ENCODE results near the gene ADAMTS4.

Gene ADAMTS4

GRCh38 chr1:161168906-161169305 is 29.9 kb downstream of the ADAMTS4 start:
- Histone ChIP-seq H3K9ac (no peak overlapping the region), H3K79me2 (ENCODE audit: insufficient read depth, low read depth) (0 out of 2 replicates have a peak, but pooled peaks cover 13% of the 10 kb centered on the region), H3K4me1 (ENCODE audit: low read depth, poor library complexity, severe bottlenecking) (peaks cover 48% of the 10 kb centered on the region), H2AFZ (ENCODE audit: low read depth) (no peak overlapping the region), H3K4me3 (IDR thresholded peaks at IDR 0.05; ENCODE audit: insufficient read depth, low read depth, low read length) (no peak overlapping the region), H3K4me2 (no peak overlapping the region), H3K36me3 (ENCODE audit: insufficient read depth) (peaks cover 24% of the 10 kb centered on the region; the same call in 1 of the 2 replicates), H4K20me1 (ENCODE audit: insufficient read depth) (no peaks in the 10 kb centered on the region), H3K27me3 (ENCODE audit: insufficient read depth, low read depth) (no peaks in the 10 kb centered on the region), H3K27ac (no peak overlapping the region)
- TF ChIP-seq CTCF (conservative IDR thresholded peaks at IDR 0.05; ENCODE audit: low read depth, low read length) = no peak

GRCh38 chr1:161166669-161167548 is 31.9 kb downstream of the ADAMTS4 start:
- peak overlapping the region; percentile 84 for H3K27ac ChIP-seq
- no peaks in the 10 kb centered on the region for H4K20me1 ChIP-seq (ENCODE audit: insufficient read depth)
- H2AFZ ChIP-seq (ENCODE audit: low read depth) = peak overlapping the region; percentile 74
- H3K4me2 ChIP-seq = peak overlapping the region; percentile 99
- no peaks in the 10 kb centered on the region for H3K27me3 ChIP-seq (ENCODE audit: insufficient read depth, low read depth)
- H3K36me3 ChIP-seq (ENCODE audit: insufficient read depth) = peaks cover 10% of the 10 kb centered on the region; the same call in 1 of the 2 replicates
- H3K9ac ChIP-seq = peak overlapping the region; percentile 63
- H3K4me1 ChIP-seq (ENCODE audit: low read depth, poor library complexity, severe bottlenecking) = peaks cover 29% of the 10 kb centered on the region
- peak overlapping the region; percentile 96 for H3K4me3 ChIP-seq (IDR thresholded peaks at IDR 0.05; ENCODE audit: insufficient read depth, low read depth, low read length)
- H3K79me2 ChIP-seq (ENCODE audit: insufficient read depth, low read depth) = no peaks in the 10 kb centered on the region
- TF ChIP-seq CTCF (conservative IDR thresholded peaks at IDR 0.05; ENCODE audit: low read depth, low read length) = no peak

GRCh38 chr1:161165742-161166668 is 32.8 kb downstream of the ADAMTS4 start, which contains the start of gene PPOX:
Gene PPOX, plus strand, starts transcription at chr1:161166426. Its CDS starts 422 bp downstream, at chr1:161166848.
- 0 out of 2 replicates have a peak, but pooled peaks cover 2% of the 10 kb centered on the region for H3K36me3 ChIP-seq (ENCODE audit: insufficient read depth)
- H3K27ac ChIP-seq = peak within 1 kb of the TSS; percentile 84
- no peaks in the 10 kb centered on the region for H4K20me1 ChIP-seq (ENCODE audit: insufficient read depth)
- peak within 1 kb of the TSS; percentile 63 for H3K9ac ChIP-seq
- no peaks in the 10 kb centered on the region for H3K79me2 ChIP-seq (ENCODE audit: insufficient read depth, low read depth)
- peak within 1 kb of the TSS; percentile 99 for H3K4me2 ChIP-seq
- H3K27me3 ChIP-seq (ENCODE audit: insufficient read depth, low read depth) = no peaks in the 10 kb centered on the region
- TF ChIP-seq CTCF (conservative IDR thresholded peaks at IDR 0.05; ENCODE audit: low read depth, low read length) = peak; percentile 98
- peak within 1 kb of the TSS; percentile 74 for H2AFZ ChIP-seq (ENCODE audit: low read depth)
- H3K4me3 ChIP-seq (IDR thresholded peaks at IDR 0.05; ENCODE audit: insufficient read depth, low read depth, low read length) = peak within 1 kb of the TSS; percentile 96
- peaks cover 27% of the 10 kb centered on the region for H3K4me1 ChIP-seq (ENCODE audit: low read depth, poor library complexity, severe bottlenecking)

GRCh38 chr1:161164901-161165610 is 33.8 kb downstream of the ADAMTS4 start:
- H2AFZ ChIP-seq (ENCODE audit: low read depth) = no peak overlapping the region
- H3K79me2 ChIP-seq (ENCODE audit: insufficient read depth, low read depth) = peaks cover 5% of the 10 kb centered on the region
- no peaks in the 10 kb centered on the region for H3K27me3 ChIP-seq (ENCODE audit: insufficient read depth, low read depth)
- H4K20me1 ChIP-seq (ENCODE audit: insufficient read depth) = no peaks in the 10 kb centered on the region
- H3K27ac ChIP-seq = peak overlapping the region; percentile 84
- peak overlapping the region; percentile 63 for H3K9ac ChIP-seq
- peaks cover 33% of the 10 kb centered on the region for H3K4me1 ChIP-seq (ENCODE audit: low read depth, poor library complexity, severe bottlenecking)
- no peak for TF ChIP-seq CTCF (conservative IDR thresholded peaks at IDR 0.05; ENCODE audit: low read depth, low read length)
- H3K4me3 ChIP-seq (IDR thresholded peaks at IDR 0.05; ENCODE audit: insufficient read depth, low read depth, low read length) = peak overlapping the region; percentile 81
- H3K4me2 ChIP-seq = peak overlapping the region; percentile 99
- H3K36me3 ChIP-seq (ENCODE audit: insufficient read depth) = no peaks in the 10 kb centered on the region

All from KMS-11 (cell line).